ENCODE data around the gene TCP11L2. TPM values are rescaled to one million over a fixed set of nuclear protein-coding genes. Genes with fewer than 3 reads are reported as not detected.

Gene TCP11L2
- total and polyA plus RNA-seq, 2 of the 4 experiments (the other 2 are of a cell fraction): 7.3 to 32.8 TPM

DNA sequence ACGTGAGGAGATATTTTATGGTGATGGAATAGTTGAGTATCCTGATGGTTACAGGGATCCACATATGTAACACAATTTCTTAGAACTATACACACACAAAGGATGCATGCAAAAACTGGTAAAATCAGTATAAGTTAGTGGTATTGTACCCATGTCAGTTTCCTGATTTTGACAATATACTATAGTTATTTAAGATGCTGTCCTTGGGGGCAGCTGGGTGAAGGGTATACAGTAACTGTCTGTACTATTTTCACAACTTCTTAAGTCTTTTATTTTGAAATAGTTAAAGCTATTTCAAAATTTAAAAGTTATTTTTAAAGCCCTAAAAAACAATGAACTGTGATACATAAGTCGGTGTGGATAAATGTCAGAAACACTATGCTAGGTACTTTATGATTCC lies 30.5 kb downstream of the TCP11L2 start:
- H3K79me1 ChIP-seq (ENCODE audit: low read depth in 1 of 2, low read length in 2 of 2): no peaks in the 10 kb centered on the region
- no peak overlapping the region for H3K14ac ChIP-seq (replicated peaks; ENCODE audit: low read depth, low read length)
- H4K91ac ChIP-seq (ENCODE audit: insufficient read depth, low read depth, low read length): no peak overlapping the region
- in situ Hi-C loops (cut with MboI; ENCODE audit: low sequenced_read_pairs) (no loop called here), dilution Hi-C loops (cut with HindIII; ENCODE audit: low sequenced_read_pairs, unreplicated experiment) (no loop called here), intact Hi-C loops (cut with micrococcal nuclease) (no loop called here)
- H4K8ac ChIP-seq (ENCODE audit: low read depth in 2 of 2, low read length in 2 of 2): no peak overlapping the region
- CTCF ChIA-PET: interaction anchor here (1.1 to 2.0 kb wide), 2 partner anchors 12 to 24 kb away, joined by 4 read pairs; no protein-coding TSS in a partner anchor
- no peak overlapping the region for H2BK120ac ChIP-seq (ENCODE audit: low read depth, low read length)
- no peak overlapping the region for H2AK9ac ChIP-seq (replicated peaks; ENCODE audit: low read depth, low read length, poor library complexity)
- TF ChIP-seq CHD1 (IDR thresholded peaks at IDR 0.05; ENCODE audit: low read depth, low read length) (no peak), MXI1 (IDR thresholded peaks at IDR 0.05; ENCODE audit: borderline replicate concordance, low read depth, low read length) (no peak), MAZ (IDR thresholded peaks at IDR 0.05; ENCODE audit: borderline replicate concordance, low read depth, low read length) (no peak), POLR2A (IDR thresholded peaks at IDR 0.05; ENCODE audit: low read depth, low read length) (no peak), RCOR1 (IDR thresholded peaks at IDR 0.05; ENCODE audit: insufficient replicate concordance, low read length) (no peak), RAD21 (IDR thresholded peaks at IDR 0.05; ENCODE audit: low read length) (no peak), FOS (IDR thresholded peaks at IDR 0.05; ENCODE audit: low read depth, low read length) (no peak), MAFK (IDR thresholded peaks at IDR 0.05; ENCODE audit: low read depth, low read length) (no peak), RFX5 (IDR thresholded peaks at IDR 0.05; ENCODE audit: low read depth, low read length) (no peak), NFE2L2 (IDR thresholded peaks at IDR 0.05; ENCODE audit: low read depth, low read length) (no peak), BHLHE40 (IDR thresholded peaks at IDR 0.05; ENCODE audit: low read depth, low read length) (no peak)
- TF ChIP-seq, protein P1, sequence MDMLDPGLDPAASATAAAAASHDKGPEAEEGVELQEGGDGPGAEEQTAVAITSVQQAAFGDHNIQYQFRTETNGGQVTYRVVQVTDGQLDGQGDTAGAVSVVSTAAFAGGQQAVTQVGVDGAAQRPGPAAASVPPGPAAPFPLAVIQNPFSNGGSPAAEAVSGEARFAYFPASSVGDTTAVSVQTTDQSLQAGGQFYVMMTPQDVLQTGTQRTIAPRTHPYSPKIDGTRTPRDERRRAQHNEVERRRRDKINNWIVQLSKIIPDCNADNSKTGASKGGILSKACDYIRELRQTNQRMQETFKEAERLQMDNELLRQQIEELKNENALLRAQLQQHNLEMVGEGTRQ (IDR thresholded peaks at IDR 0.05; ENCODE audit: low read depth, low read length): no peak
- TF ChIP-seq, protein P2, sequence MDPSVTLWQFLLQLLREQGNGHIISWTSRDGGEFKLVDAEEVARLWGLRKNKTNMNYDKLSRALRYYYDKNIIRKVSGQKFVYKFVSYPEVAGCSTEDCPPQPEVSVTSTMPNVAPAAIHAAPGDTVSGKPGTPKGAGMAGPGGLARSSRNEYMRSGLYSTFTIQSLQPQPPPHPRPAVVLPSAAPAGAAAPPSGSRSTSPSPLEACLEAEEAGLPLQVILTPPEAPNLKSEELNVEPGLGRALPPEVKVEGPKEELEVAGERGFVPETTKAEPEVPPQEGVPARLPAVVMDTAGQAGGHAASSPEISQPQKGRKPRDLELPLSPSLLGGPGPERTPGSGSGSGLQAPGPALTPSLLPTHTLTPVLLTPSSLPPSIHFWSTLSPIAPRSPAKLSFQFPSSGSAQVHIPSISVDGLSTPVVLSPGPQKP (IDR thresholded peaks at IDR 0.05; ENCODE audit: borderline replicate concordance, low read depth, low read length): no peak
- TF ChIP-seq, protein P3, sequence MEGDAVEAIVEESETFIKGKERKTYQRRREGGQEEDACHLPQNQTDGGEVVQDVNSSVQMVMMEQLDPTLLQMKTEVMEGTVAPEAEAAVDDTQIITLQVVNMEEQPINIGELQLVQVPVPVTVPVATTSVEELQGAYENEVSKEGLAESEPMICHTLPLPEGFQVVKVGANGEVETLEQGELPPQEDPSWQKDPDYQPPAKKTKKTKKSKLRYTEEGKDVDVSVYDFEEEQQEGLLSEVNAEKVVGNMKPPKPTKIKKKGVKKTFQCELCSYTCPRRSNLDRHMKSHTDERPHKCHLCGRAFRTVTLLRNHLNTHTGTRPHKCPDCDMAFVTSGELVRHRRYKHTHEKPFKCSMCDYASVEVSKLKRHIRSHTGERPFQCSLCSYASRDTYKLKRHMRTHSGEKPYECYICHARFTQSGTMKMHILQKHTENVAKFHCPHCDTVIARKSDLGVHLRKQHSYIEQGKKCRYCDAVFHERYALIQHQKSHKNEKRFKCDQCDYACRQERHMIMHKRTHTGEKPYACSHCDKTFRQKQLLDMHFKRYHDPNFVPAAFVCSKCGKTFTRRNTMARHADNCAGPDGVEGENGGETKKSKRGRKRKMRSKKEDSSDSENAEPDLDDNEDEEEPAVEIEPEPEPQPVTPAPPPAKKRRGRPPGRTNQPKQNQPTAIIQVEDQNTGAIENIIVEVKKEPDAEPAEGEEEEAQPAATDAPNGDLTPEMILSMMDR (conservative IDR thresholded peaks at IDR 0.05; ENCODE audit: low read depth, low read length): no peak
- ATAC-seq (ENCODE audit: low read depth) (no peak), DNase-seq (no peak)
- POLR2A ChIA-PET (ENCODE audit: unreplicated experiment): no interaction called here
- H3K9me3 ChIP-seq (ENCODE audit: control insufficient read depth, insufficient read depth, low read length): no peaks in the 10 kb centered on the region
- no peak overlapping the region for H2AFZ ChIP-seq (replicated peaks; ENCODE audit: low read length, poor library complexity)
- H2BK20ac ChIP-seq (ENCODE audit: low read depth, low read length): no peak overlapping the region
- BruUV-seq (replicated peaks): no TSS peak
- no peaks in the 10 kb centered on the region for H3K27me3 ChIP-seq (ENCODE audit: control insufficient read depth, insufficient read depth, low read length)
- no peak overlapping the region for H3K4me2 ChIP-seq (ENCODE audit: low read depth, low read length)
- no peak overlapping the region for H2BK5ac ChIP-seq (ENCODE audit: low read depth, low read length, poor library complexity, severe bottlenecking)
- no peak overlapping the region for H2BK15ac ChIP-seq (ENCODE audit: low read depth, low read length)
- H3K56ac ChIP-seq (ENCODE audit: extremely low read depth, insufficient read depth, low read length): no peak overlapping the region
- peaks cover 4% of the 10 kb centered on the region; the same call in 1 of the 2 replicates for H3K36me3 ChIP-seq (ENCODE audit: control insufficient read depth, insufficient read depth, low read length)
- no peak overlapping the region for H4K5ac ChIP-seq (ENCODE audit: low read depth, low read length)
- no peak overlapping the region for H3K27ac ChIP-seq (ENCODE audit: insufficient read depth, low read length)
- 100% methylated on average over 1 of the region's 2 CpGs; no CpG with 5 or more reads in 1 of the 2 experiments for WGBS, 2 experiments (ENCODE audit: extremely low coverage in 2 of 2, insufficient read length in 1 of 2)
- H3K4me3 ChIP-seq (ENCODE audit: insufficient read depth, low read depth, low read length): no peak overlapping the region
- no peak overlapping the region for H2AK5ac ChIP-seq (ENCODE audit: low read depth, low read length)
- H3K4me1 ChIP-seq (ENCODE audit: control insufficient read depth, insufficient read depth, low read length): peaks cover 2% of the 10 kb centered on the region
- H3K9ac ChIP-seq (ENCODE audit: low read depth, low read length): no peak overlapping the region
- no peak overlapping the region for H3K23ac ChIP-seq (ENCODE audit: low read depth, low read length)
- H4K20me1 ChIP-seq (ENCODE audit: insufficient read depth, low read length): no peaks in the 10 kb centered on the region
- H3K4ac ChIP-seq (ENCODE audit: low read depth, low read length): no peak overlapping the region
- no peaks in the 10 kb centered on the region; the same call in 1 of the 2 replicates for H3K9me1 ChIP-seq (ENCODE audit: insufficient read depth, low read length)
- H3K18ac ChIP-seq (ENCODE audit: low read depth, low read length): no peak overlapping the region

All from IMR-90 (cell line).